Hepatocyte (in vitro differentiated cells): ENCODE data around the gene CTNND2.

Experiments
- CTCF ChIP-seq: fragments of 200-600 bp; sonication (generic); IDR thresholded peaks from 2 replicates; pipeline ENCODE4 v1.5.1; 2016; ENCODE audit warnings: antibody characterized with exemption, mild to moderate bottlenecking; ENCODE audit not compliant: poor library complexity
- EZH2 ChIP-seq: fragments of 200-600 bp; sonication (generic); IDR thresholded peaks from 2 replicates; pipeline ENCODE4 v1.6.1; 2016; ENCODE audit warnings: antibody characterized with exemption, mild to moderate bottlenecking, borderline replicate concordance
- EZH2phosphoT487 ChIP-seq: fragments of 200-600 bp; sonication (generic); IDR thresholded peaks from one replicate; pipeline ENCODE4 v1.6.1; 2018; ENCODE audit warnings: antibody characterized with exemption, mild to moderate bottlenecking, low read depth, moderate library complexity; ENCODE audit not compliant: unreplicated experiment, severe bottlenecking

- no peak for TF ChIP-seq EZH2
- no peak for TF ChIP-seq CTCF
- TF ChIP-seq EZH2phosphoT487 = no peak
Observed at GRCh38 chr5:11898787-11899186, 5.5 kb downstream of the CTNND2 start.
